HEK293 (cell line): Measurements from ENCODE around the gene C1D.

Experiments
- CTCF ChIA-PET: fragments of 350-600 bp; formaldehyde crosslinking; extraction: SDS; loops from one replicate; lab custom pipeline; 2021; ENCODE audit warnings: antibody characterized with exemption; lab: Yijun Ruan, JAX
- POLR2A ChIA-PET: fragments of 300-600 bp; formaldehyde crosslinking; extraction: SDS; loops from one replicate; lab custom pipeline; 2020; ENCODE audit warnings: antibody characterized with exemption, inconsistent platforms; lab: Yijun Ruan, JAX
- H3K27ac ChIP-seq: fragments of 200-500 bp; sonication (Bioruptor generic); 2 replicates; pipeline ENCODE4 v1.5.1; 2014; ENCODE audit warnings: low read depth, low read length, control low read depth, inconsistent platforms; ENCODE audit errors: extremely low read depth
- H3K36me3 ChIP-seq, 2 experiments: fragments of 200-500 bp in 1 of 2; sonication (Bioruptor generic) in 1 of 2; 1 replicate in 1 of 2; 2 replicates in 1 of 2; pipeline ENCODE4 v1.5.1; 2014 to 2017; ENCODE audit warnings: inconsistent platforms in 2 of 2, low read length in 2 of 2; ENCODE audit not compliant: control insufficient read depth in 2 of 2, insufficient read depth in 1 of 2
- H3K4me1 ChIP-seq: fragments of 200-500 bp; sonication (Bioruptor generic); 2 replicates; pipeline ENCODE4 v1.5.1; 2014; ENCODE audit warnings: mild to moderate bottlenecking, low read length, inconsistent platforms; ENCODE audit not compliant: control insufficient read depth, insufficient read depth
- H3K4me3 ChIP-seq: 2 replicates; pipeline ENCODE4 v1.5.1; 2011; ENCODE audit warnings: low read depth, mild to moderate bottlenecking, control low read depth, low read length, moderate library complexity
- H3K9me3 ChIP-seq: fragments of 200-500 bp; sonication (Bioruptor generic); 2 replicates; pipeline ENCODE4 v1.5.1; 2014; ENCODE audit warnings: low read depth, low read length, inconsistent platforms; ENCODE audit not compliant: control insufficient read depth, insufficient read depth
- PRDM2 ChIP-seq: fragments of 450-650 bp; formaldehyde crosslinking; IDR thresholded peaks from 2 replicates; pipeline ENCODE4 v1.5.1; 2016; ENCODE audit warnings: missing biosample characterization, missing genetic modification characterization, borderline replicate concordance
- ZBTB48 ChIP-seq: fragments of 450-650 bp; formaldehyde crosslinking; IDR thresholded peaks from 2 replicates; pipeline ENCODE4 v1.5.1; 2016; ENCODE audit warnings: missing biosample characterization, missing genetic modification characterization
- ZIC2 ChIP-seq: fragments of 450-650 bp; formaldehyde crosslinking; IDR thresholded peaks from 2 replicates; pipeline ENCODE4 v1.5.1; 2016; ENCODE audit warnings: missing biosample characterization, missing genetic modification characterization
- ZNF121 ChIP-seq: fragments of 450-650 bp; formaldehyde crosslinking; IDR thresholded peaks from 2 replicates; pipeline ENCODE4 v1.5.1; 2016; ENCODE audit warnings: missing biosample characterization, missing genetic modification characterization
- ZNF155 ChIP-seq: fragments of 450-650 bp; formaldehyde crosslinking; IDR thresholded peaks from 2 replicates; pipeline ENCODE4 v1.5.1; 2016; ENCODE audit warnings: missing biosample characterization, missing genetic modification characterization
- ZNF175 ChIP-seq: fragments of 450-650 bp; formaldehyde crosslinking; IDR thresholded peaks from 2 replicates; pipeline ENCODE4 v1.5.1; 2016; ENCODE audit warnings: missing biosample characterization, missing genetic modification characterization
- ZNF248 ChIP-seq: fragments of 450-650 bp; formaldehyde crosslinking; IDR thresholded peaks from 2 replicates; pipeline ENCODE4 v1.5.1; 2017; ENCODE audit warnings: missing biosample characterization, missing genetic modification characterization
- ZNF311 ChIP-seq: fragments of 450-650 bp; formaldehyde crosslinking; IDR thresholded peaks from 2 replicates; pipeline ENCODE4 v1.5.1; 2017; ENCODE audit warnings: missing biosample characterization, missing genetic modification characterization, borderline replicate concordance
- ZNF423 ChIP-seq: fragments of 450-650 bp; formaldehyde crosslinking; IDR thresholded peaks from 2 replicates; pipeline ENCODE4 v1.5.1; 2016; ENCODE audit warnings: missing biosample characterization, missing genetic modification characterization
- ZNF513 ChIP-seq: fragments of 450-650 bp; IDR thresholded peaks from 2 replicates; pipeline ENCODE4 v1.5.1; 2018; ENCODE audit warnings: missing biosample characterization, missing genetic modification characterization
- ZNF521 ChIP-seq: fragments of 450-650 bp; formaldehyde crosslinking; IDR thresholded peaks from 2 replicates; pipeline ENCODE4 v1.5.1; 2017; ENCODE audit warnings: missing biosample characterization, mild to moderate bottlenecking, missing genetic modification characterization
- ZNF544 ChIP-seq: fragments of 450-650 bp; formaldehyde crosslinking; IDR thresholded peaks from 2 replicates; pipeline ENCODE4 v1.5.0; 2017; ENCODE audit warnings: missing biosample characterization, missing genetic modification characterization
- ZNF677 ChIP-seq: fragments of 450-650 bp; IDR thresholded peaks from 2 replicates; pipeline ENCODE4 v1.5.0; 2018; ENCODE audit warnings: missing biosample characterization, mild to moderate bottlenecking, missing genetic modification characterization, moderate library complexity
- ZNF777 ChIP-seq: fragments of 450-650 bp; formaldehyde crosslinking; IDR thresholded peaks from 2 replicates; pipeline ENCODE4 v1.5.1; 2017; ENCODE audit warnings: missing biosample characterization, missing genetic modification characterization, borderline replicate concordance
- ZNF792 ChIP-seq: fragments of 450-650 bp; formaldehyde crosslinking; IDR thresholded peaks from 2 replicates; pipeline ENCODE4 v1.5.1; 2016; ENCODE audit warnings: missing biosample characterization, missing genetic modification characterization
- ZSCAN16 ChIP-seq: fragments of 450-650 bp; formaldehyde crosslinking; IDR thresholded peaks from 2 replicates; pipeline ENCODE4 v1.5.1; 2016; ENCODE audit warnings: missing biosample characterization, missing genetic modification characterization
- ZSCAN23 ChIP-seq: fragments of 450-650 bp; formaldehyde crosslinking; IDR thresholded peaks from 2 replicates; pipeline ENCODE4 v1.5.1; 2016; ENCODE audit warnings: missing biosample characterization, missing genetic modification characterization
- TF ChIP-seq, protein P1 (sequence below): fragments of 450-650 bp; formaldehyde crosslinking; IDR thresholded peaks from 2 replicates; pipeline ENCODE4 v1.5.1; 2016; ENCODE audit warnings: missing biosample characterization, missing genetic modification characterization

Gene C1D

DNA sequence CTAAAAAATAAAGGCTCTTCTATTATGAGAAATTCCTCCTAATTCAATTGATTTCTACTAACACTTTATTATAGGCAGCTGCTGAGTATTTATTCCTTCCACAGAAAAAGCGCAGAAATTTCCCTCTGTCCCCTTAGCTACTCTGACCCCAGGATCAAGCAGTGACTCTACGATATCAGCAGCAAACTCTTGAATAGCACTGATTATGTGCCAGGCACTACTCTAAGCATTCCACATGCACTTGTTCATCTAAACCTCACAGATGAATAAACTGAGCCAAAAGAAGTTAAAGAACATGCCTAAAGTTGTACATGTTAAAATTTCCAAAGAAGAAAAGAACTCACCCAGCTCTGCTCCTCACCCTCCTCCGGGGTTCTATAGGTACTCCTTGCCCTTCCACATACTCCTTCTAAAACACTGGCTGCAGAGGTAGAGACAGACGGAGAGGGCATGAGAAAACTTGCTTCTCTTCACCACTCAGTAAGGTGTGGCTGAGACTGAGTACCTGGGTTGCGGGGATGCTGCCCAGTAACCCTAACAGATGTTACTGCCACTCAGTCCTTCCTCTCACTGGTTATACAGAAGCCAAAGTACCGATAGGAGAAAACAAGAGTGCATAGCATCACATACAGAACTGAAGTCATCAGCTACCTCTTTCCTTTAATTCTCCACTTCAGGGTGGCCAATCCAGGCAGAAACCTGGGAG is 9.9 kb downstream of the C1D start:
- ChIA-PET CTCF (interaction anchor here (0.6 to 1.2 kb wide), 4 partner anchors 10 to 552 kb away, joined by 3 to 5 read pairs (median 4); partner anchors contain the start of gene C1D), POLR2A (no interaction called here)

GRCh38 chr2:68050353-68050752 is 12.5 kb downstream of the C1D start:
- TF ChIP-seq ZNF544 (tag by site-specific recombination) (no peak), ZNF311 (no peak), ZNF513 (tag by site-specific recombination) (no peak), ZNF521 (tag by site-specific recombination) (no peak), ZNF777 (tag by site-specific recombination) (no peak), ZIC2 (tag by site-specific recombination) (no peak), ZSCAN16 (tag by site-specific recombination) (no peak), ZNF792 (tag by site-specific recombination) (no peak), ZNF423 (tag by site-specific recombination) (no peak), ZNF248 (tag by site-specific recombination) (no peak), PRDM2 (no peak), ZBTB48 (tag by site-specific recombination) (no peak), ZNF121 (tag by site-specific recombination) (no peak), ZNF155 (tag by site-specific recombination) (no peak), ZNF175 (tag by site-specific recombination) (no peak)
- TF ChIP-seq, protein P1, sequence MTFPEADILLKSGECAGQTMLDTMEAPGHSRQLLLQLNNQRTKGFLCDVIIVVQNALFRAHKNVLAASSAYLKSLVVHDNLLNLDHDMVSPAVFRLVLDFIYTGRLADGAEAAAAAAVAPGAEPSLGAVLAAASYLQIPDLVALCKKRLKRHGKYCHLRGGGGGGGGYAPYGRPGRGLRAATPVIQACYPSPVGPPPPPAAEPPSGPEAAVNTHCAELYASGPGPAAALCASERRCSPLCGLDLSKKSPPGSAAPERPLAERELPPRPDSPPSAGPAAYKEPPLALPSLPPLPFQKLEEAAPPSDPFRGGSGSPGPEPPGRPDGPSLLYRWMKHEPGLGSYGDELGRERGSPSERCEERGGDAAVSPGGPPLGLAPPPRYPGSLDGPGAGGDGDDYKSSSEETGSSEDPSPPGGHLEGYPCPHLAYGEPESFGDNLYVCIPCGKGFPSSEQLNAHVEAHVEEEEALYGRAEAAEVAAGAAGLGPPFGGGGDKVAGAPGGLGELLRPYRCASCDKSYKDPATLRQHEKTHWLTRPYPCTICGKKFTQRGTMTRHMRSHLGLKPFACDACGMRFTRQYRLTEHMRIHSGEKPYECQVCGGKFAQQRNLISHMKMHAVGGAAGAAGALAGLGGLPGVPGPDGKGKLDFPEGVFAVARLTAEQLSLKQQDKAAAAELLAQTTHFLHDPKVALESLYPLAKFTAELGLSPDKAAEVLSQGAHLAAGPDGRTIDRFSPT: no peak
- Histone ChIP-seq H3K4me1 (peaks cover 19% of the 10 kb centered on the region), H3K9me3 (no peaks in the 10 kb centered on the region), H3K36me3 (no peaks in the 10 kb centered on the region), H3K27ac (no peak overlapping the region), H3K4me3 (no peak overlapping the region)
- ChIA-PET POLR2A (interaction anchor here (1.7 kb wide), 1 partner anchor 12 kb away, joined by 4 read pairs; the partner anchor contains the start of gene C1D), CTCF (no interaction called here)

More for the DNA sequence above, 9.9 kb downstream of the C1D start:
- Histone ChIP-seq H3K4me3 (no peak overlapping the region), H3K9me3 (no peaks in the 10 kb centered on the region), H3K27ac (no peak overlapping the region), H3K4me1 (peaks cover 3% of the 10 kb centered on the region; the same call in 1 of the 2 replicates), H3K36me3 (no peaks in the 10 kb centered on the region)
- TF ChIP-seq ZNF677 (tag by site-specific recombination): no peak
- TF ChIP-seq ZSCAN23 (tag by site-specific recombination): no peak
